Sigmoid colon (tissue), 4 donors: ENCODE measurements around the gene GNAT1.
"Not testable (repeated sequence)": the region's sequence is repeated elsewhere in the genome, so short reads cannot be mapped to it uniquely, and the experiment has no call there.

ENCODE experiments used
- EP300 ChIP-seq, 4 donors: sonication (generic); formaldehyde crosslinking; IDR thresholded peaks; one replicate each; pipeline ENCODE4 v1.6.1; 2017; ENCODE audit warnings: antibody characterized with exemption in 4 of 4
- POLR2A ChIP-seq, 2 donors: fragments of 450-650 bp; IDR thresholded peaks; one replicate each; pipeline ENCODE4 v1.6.1; 2016; ENCODE audit warnings: antibody characterized with exemption in 2 of 2, mild to moderate bottlenecking in 2 of 2, moderate library complexity in 2 of 2

DNA sequence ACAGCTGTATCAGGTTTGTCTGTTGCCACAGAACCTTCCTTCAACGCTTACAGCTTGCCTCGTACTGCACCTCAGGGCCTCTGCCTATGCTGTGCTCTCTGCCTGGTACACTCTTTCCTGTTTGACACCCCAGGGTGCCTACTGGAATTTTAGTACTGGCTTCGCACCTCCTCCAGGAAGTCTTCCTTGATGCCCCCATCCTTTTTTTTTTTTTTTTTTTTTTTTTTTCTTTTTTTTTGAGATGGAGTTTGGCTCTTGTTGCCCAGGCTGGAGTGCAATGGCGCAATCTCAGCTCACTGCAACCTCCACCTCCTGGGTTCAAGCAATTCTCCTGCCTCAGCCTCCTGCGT is 19.9 kb downstream of the GNAT1 start:
- not testable (repeated sequence) for TF ChIP-seq EP300, POLR2A (IDR thresholded peaks at IDR 0.05)
